Stimulated activated CD4-positive, alpha-beta T cell treated with anti-CD3 and anti-CD28 coated beads, Interleukin-1b, Interleukin-23, amount 100 ng/mL, for 1 hour (primary cell): ENCODE data around the gene MCF2L.

ENCODE experiments used
- DNase-seq, 2 donors: peaks; one replicate each; pipeline ENCODE4 v3.0.0-alpha.2; 2020; ENCODE audit warnings: low read depth in 2 of 2

The MCF2L gene

DNA sequence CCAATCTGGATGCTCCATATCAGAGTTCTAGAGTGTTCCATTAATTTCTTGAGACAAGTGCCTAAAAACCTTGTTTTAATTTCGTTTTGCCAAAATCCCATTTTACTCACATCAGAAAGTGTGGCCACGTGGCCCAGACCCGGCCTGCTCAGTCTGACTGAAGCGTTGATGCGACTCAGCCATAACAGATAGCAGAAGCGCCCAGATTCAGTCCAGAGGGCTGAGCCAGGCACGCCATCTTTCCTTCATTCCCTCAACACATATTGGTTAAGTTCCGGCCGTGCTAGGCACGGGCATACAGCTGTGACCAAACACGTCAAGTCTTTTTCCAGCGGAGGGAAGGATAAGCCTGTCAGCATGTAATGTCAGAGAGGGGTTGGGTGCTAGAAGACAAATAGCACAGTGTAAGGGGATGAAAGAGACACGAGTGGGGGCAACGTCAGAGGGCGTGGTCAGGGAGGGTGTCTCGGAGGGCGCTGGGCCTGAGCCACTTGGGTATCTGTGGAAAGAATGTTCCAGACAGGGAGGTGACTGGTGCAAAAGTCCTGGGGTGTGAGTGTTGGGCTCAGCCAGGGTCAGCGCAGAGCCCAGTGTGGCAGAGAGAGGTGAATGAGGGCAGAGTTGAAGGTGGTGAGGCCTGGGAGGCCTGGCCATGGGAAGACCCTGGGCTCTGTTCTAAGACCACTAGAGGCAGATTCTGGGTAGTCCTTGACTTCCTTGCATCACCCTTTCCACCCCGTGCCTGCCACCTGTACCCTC lies 156.7 kb downstream of the MCF2L start:
- no peak for DNase-seq

DNA sequence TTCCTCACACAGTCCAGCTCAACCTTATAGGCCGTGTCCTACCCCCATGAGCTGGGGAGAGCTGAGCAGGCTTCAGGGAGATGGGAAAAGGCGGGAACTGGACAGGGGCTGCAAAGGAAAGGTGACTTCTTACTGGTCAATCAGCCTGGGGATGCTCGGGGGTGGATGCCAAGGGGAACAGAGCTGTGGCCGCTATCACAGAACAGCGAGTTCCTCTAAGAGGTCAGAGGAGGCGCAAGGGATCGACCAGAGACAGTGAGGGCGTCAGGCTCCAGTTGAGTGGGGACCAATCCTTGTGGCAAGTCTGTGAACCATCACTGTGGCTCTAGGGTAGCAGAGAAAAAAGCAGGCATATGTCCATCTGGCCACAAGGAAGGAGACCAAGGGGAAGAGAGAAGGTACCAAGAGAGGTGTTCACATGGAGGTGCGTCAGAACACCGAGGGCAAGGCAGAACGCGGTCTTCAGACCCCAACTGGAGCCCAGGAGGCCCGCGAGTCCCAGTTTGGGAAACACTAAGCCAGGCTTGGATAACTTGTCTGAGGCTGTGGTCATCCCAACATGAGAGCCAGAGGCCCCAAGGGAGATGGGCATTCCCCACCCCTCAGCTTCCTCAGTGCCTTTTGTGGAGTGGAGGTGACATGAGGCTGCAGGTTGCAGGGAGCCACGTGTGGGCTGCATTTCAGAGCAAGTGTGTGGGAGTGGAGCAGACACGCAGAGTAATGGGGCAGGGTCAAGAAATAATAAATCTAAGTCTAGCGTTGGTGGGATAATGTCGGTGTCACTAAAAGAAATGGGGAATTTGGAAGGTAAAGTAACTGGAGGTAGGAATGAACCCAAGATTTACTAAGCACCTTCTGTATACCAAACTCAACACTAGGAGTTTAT lies 157.5 kb downstream of the MCF2L start:
- DNase-seq, result no peak

DNA sequence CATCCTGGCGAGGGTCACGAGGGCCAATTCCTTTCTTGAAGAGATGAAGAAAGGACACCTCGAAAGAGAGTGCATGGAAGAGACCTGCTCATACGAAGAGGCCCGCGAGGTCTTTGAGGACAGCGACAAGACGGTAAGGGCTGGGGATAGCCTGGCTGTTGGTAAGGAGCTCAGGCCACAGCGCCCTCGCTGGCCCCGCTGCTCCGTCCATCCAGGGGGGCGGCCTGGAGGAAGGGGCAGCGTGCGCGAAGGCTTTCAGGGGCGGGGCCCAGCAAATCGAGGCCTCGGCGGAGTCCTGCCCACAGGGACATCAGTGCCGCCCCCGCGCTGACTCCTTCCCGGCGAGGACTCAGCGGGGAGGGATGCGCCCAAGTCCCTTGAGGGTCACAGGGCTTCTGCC lies 160.5 kb downstream of the MCF2L start:
- DNase-seq, result no peak

DNA sequence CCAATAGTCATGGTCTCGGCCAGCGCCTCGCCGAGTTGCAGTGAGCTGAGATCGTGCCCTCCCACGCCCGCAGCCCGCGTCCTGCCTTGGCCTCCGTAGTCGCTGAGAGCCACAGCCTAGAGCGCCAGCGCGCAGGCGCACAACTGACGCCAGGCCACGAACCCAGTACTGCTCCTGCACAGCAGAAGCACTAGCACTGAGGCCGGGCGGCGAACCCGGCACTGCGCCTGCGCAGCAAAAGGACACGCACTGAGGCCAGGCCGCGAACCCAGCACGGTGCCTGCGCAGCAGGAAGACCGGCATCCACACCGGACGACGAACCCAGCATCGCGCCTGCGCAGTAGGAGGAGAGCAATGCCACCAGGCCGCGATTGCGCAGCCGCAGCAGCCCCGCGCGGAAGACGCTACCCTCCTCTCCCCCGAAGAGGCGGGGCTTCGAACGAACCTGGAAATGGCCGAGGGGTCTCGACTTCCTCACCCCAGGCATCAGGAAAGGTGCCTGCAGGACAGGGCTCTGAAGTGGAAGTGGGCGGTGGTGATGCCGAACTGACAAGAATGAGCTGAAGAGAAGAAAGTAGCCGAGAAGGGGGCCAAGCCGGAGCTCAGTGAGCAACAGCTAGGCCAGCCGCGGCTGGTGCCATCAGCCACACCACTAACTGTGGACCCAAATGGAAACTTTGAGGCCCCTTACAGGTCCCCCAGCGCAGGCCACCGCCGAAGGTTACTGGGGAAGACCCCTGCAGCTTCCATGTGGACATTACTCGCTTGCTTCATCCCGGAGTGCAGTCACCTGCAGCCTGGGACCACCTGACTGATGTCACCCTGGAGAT lies 161.1 kb downstream of the MCF2L start:
- DNase-seq, result no peak

DNA sequence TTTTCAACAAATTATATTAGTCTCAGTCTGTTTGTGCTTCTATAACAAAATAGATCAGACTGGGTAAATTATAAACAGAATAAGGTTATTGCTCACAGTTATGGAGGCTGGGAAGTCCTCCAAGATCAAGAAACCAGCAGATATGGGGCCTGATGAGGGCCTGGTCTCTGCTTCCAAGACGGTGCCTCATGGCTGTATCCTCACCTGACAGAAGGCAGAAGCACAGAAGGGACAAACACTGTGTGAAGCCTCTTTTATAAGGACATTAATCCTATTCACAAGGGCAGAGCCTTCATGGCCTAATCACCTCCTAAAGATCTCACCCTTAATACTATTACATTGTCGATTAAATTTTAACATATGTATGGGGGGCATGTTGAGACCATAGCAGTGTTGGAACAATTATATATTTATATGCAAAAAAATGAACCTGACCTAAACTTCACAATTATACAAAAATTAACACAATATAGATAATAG lies 166.3 kb downstream of the MCF2L start:
- DNase-seq, result no peak

DNA sequence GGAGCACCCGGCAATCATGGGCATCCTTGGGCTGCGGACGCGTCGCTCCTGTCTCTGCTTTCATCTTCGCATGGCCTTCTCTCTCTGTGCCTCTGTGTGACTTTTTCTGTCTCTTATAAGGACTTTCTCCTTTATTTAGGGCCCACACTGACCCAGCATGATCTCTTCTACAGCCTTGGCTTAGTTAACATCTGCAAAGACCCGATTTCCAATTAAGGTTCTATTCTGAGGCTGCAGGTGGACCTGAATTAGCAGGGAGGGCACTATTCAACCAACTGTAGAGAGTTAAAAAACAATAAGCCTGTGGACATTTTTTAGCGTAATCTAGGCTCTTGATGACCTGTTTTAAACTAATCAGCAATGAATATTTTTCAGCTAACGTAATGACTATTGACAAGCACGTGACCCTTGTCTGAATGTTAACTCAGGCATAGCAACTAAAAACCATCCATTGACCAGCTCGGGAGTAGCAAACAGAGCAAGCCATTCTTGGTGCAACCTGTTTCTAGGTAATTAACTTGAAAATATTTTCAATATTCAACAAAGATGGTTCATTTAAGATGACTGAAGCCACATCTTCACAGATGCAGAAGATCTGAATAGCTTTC lies 168.8 kb downstream of the MCF2L start:
- DNase-seq, result no peak

DNA sequence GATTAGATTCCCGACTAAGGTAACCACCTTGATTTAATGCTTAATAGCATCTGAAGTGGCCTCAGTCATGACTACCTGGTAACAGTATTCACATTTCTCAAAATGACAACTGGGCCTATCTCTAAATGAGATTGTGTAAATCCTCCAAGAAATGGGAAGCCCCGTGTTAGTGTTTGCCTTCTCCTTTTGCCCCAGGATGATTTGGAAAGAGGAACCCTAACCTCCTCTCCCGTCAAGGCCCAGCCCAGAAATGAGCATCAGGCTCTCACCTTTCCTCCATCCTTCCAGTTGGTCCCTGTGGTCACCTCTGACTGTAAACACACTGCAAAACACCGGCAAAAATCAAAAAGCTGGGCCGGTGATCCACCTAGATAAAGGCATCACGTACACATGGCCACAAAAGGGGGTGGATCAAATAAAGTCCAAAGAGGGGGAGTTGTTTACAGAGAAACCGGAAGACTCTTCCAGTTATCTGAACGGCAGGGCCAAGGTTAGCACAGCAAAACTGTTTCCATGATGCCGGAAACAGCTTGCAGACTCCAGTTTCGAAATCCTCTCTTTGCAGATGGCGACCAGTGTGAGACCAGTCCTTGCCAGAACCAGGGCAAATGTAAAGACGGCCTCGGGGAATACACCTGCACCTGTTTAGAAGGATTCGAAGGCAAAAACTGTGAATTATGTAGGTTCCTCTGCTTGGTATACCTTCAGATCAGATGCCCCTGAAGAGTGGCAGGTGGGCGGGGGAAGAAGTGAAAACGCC lies 170.0 kb downstream of the MCF2L start:
- DNase-seq, result no peak

DNA sequence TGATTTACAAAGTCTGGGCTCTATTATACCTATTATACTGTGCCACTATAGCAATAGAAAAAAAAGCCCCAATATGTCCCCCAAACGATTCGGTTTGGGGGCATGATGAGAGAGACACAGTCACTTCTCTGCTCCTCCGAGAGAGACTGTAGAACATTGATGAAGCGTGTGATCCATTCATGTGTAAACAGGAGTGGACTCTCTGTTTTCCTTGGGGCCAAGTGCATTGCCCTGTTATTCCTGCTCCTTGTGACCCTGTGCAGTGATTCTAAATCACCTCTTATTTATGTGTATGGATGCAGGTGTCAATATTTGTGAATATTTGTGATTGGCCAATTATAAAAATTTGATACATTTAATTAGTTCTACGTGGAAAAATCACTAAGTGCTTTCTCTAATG lies 170.6 kb downstream of the MCF2L start:
- no peak for DNase-seq

DNA sequence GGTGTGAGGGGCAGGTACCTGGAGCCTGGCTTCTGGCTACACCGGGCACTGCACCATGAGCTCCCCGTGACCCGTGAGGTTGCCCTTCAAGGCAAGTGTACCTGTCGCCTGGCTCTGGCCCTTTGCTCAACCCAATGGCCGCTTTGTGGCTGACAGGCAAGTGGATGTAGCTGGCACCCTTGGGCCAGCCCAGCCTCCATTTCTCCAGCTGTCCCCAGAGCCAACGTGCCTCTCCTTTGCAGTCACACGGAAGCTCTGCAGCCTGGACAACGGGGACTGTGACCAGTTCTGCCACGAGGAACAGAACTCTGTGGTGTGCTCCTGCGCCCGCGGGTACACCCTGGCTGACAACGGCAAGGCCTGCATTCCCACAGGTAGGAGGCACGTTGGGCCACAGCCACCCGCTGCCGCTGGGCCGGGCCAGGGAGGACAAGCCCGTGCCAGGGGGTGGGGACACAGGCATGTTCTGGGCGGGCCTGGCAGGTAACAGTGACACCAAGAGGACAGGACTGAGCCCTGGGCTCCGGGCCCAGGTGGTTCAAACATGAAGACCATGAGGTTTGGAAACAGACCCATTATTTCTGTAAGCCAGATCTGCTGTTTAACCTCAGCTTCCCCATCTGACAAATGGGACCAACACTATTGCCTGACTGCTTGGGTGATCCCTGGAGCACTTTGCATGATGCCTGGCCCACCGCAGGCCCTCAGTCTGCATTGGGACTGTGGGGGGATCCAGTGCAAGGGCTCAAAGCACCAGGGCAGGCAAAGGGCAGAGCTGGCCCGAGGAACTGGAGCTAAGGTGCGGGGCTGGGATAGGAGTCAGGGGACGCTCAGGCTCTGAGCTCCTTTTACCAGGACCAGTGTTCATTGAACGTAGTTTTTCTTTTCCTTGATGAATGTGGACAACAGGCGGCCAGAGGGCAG lies 171.9 kb downstream of the MCF2L start:
- DNase-seq, result no peak

DNA sequence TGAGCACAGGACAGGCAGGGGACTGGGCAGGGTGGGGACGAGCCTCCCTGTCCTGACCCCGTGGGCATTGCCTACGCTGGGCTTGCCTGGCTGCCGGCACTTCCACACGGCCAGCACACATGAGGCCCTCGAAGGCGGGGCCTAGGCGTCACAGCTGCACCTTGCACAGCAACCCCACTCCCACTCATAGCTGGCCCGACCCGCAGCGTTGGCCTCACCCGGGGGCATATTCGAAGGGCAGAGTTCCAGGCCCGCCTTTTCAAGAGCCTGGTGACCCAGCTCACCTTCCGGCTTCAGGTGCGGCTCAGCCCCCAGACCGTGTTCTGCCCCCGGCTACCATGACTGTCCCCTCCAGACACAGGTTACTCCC lies 172.6 kb downstream of the MCF2L start:
- DNase-seq, result no peak

DNA sequence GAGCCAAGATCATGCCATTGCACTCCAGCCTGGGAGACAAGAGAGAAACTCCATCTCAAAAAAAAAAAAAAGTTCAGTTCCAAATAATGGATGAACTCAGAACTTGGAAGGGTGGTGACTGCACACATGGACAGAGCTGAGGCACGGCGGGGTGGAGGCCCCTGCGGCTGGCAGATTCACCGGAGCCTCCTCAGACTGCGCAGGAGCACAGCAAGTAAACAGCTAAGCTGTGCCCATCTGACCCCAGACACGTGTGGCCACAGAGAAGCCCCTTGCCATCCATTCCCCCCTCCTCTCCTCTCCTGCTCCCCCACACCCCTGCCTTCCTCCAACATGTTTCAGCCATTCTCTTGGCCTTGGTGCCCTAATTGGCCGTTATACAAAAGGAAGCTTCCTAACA lies 173.9 kb downstream of the MCF2L start:
- no peak for DNase-seq

DNA sequence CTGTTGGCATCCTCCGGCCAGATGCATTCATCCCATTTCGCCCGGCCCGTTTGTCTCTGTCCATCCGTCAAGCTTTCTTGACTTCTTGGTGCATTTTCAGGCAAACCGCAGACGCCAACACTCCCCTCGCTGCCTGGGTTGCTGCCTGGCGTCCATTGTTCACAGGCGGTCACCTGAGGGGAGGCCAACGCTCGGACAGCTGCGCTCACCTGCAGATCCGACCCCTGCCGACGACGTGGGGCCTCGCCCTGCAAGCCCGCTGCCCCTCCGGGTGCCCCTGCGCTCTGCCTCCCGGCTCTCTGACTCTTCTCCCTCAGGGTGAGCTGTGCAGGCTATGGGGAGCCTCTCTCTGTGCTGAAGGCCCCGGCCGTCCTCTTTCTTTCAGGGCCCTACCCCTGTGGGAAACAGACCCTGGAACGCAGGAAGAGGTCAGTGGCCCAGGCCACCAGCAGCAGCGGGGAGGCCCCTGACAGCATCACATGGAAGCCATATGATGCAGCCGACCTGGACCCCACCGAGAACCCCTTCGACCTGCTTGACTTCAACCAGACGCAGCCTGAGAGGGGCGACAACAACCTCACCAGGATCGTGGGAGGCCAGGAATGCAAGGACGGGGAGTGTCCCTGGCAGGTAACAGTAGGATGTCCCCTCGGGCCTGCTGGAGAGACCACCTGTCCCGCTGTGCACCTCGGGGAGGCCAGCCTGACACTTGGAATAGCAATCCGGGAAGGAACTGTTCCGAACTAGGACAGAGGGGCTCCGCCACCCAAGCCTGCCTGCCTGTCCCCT lies 174.6 kb downstream of the MCF2L start:
- DNase-seq, result no peak

DNA sequence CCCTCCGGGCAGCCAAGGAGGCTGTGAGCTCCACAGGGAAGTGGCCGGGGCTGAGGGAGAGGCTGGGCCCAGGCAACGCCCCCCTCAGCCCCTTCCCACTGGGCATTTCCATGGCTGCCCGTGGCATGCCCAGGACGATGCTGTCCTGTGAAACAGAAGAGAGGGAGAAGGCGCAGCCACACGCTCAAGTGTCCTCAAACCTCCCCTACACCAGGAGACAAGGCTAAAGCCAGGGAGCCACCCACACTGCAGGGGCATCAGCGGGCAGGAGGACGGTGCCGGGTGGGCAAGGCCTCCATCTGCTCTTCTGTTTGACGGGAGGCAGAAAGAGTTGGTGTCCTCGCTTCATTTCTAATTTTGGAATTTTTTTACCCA lies 175.2 kb downstream of the MCF2L start:
- DNase-seq, result no peak

DNA sequence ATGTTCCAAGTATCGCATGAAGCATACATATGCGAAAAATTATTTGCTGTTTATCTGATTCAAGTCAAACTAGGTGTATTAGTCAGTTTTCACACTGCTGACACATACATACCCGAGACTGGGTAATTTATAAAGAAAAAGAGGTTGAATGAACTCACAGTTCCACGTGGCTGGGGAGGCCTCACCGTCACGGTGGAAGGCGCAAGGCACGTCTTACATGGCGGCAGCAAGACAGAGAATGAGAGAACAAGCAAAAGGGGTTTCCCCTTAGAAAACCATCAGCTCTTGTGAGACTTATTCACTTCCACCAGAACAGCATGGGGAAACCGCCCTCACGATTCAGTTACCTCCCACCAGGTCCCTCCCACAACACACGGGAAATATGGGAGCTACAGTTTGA lies 176.5 kb downstream of the MCF2L start:
- no peak for DNase-seq

DNA sequence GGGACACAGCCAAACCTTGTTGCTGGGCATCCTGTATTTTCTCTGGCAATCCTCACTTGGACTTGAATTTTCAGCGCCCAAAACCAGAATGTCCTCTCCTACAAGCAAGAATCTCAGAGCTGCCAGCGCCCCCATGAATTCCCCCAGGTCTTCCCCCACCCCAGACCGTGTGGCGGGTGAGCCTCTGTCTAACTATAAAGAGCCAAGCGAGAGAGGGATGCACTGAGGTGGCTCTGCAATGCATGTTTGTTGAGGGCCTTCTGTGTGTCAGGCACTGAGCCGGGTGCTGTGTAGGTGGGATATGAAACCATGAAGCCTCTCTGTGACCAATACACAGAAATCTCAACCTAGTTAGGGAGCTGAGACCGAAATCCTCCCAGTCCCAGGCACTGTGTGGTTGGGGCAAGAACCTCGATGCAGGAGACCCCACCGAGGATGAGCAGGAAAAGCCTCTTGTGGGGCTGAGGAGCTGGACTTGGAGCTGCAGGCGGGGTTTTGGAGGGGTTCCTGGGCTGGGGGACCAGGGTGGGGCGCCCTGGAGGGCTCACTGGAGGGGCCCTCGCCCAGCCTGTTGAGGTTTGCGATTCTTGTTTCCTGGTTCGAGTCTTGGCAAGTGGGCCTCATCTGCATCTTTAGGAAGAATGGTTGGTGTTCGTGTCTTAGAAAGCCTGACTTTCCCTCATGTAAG lies 177.0 kb downstream of the MCF2L start:
- DNase-seq, result no peak

DNA sequence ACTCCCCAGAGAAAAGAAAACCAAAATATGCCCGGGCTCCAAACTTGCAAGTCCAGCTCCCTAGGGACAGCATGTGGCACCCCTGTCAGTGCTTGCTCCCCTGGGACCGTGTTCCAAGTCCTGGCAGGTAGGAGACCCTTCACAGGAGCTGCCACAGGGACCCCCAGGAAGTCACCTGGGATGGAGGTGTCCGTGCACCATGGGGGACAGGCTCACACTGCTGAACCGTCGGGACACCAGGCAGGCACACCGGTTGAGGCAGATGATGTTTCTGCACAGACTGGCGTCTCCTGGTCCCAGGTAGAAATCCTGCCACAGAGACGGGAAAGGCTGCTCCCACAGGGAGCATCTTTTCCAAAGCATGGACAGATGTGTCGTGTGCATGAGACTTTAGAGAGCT lies 177.7 kb downstream of the MCF2L start:
- DNase-seq, result no peak

DNA sequence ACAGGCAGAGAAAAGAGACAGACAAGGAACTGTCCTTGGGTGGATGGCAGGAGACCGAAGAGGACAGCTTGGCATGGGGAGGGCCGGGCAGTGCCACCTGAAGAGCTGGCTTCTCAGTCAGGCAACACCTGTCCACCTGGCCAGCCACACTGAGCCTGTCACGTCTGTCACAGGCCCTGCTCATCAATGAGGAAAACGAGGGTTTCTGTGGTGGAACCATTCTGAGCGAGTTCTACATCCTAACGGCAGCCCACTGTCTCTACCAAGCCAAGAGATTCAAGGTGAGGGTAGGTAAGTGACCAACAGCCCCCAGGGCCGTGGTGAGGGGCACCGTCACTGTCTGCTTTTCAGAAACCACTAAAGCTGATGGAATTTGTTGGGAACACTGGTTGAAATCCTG lies 178.2 kb downstream of the MCF2L start:
- no peak for DNase-seq

DNA sequence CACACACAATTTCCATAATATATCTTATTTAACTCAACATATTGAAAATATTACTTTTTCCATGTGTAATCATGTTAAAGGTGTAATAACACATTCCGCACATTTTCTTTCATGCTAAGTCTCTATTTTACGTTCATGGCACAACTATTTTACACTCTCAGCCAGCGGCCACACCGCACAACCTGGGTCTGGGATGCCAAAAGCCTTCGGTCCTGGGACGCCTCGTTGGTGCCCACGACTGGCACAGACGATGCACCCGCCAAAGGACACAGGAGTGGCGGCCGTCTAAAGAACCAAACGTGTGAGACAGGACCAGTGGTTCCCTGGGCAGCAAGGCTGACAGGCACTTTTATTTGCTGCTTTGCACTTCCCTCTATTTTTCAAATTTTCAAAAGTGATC lies 179.4 kb downstream of the MCF2L start:
- no peak for DNase-seq
